Esophagus squamous epithelium (tissue), 4 donors: ENCODE measurements around the gene EFCAB12.

Experiments used
- POLR2A ChIP-seq, 4 donors: fragments of 450-650 bp; IDR thresholded peaks; one replicate each; pipeline ENCODE4 v1.6.1; 2017; ENCODE audit warnings: antibody characterized with exemption in 4 of 4, mild to moderate bottlenecking in 4 of 4, moderate library complexity in 3 of 4
- TF ChIP-seq, protein P1 (sequence below), 6 experiments: fragments of 450-650 bp in 4 of 6; fragments of 200-600 bp in 2 of 6; sonication (generic) in 2 of 6; IDR thresholded peaks; one replicate each; pipeline ENCODE4 v1.5.1; 2016 to 2019; ENCODE audit warnings: antibody characterized with exemption in 6 of 6, mild to moderate bottlenecking in 4 of 6, moderate library complexity in 4 of 6

DNA sequence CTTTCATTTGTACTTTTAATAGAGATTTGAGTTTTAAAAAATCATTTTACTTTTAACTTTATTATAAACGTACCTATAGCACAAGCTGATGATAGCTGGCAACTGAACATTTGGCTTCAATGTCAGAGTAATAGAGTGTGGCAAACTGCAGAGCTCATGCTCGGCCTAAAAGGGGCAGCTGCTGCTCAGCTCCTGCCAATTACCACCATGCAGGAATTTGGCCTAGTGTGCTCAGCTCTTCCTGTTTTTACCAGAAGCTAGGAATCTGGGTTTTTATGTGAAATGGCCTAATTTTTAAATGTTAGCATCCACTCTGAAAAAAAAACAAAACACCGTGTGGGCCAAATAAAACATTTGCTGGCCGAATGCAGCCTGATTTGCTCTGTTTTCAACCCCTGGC lies 13.3 kb upstream of the EFCAB12 start:
- TF ChIP-seq POLR2A (IDR thresholded peaks at IDR 0.05) = no peak
- TF ChIP-seq, protein P1, sequence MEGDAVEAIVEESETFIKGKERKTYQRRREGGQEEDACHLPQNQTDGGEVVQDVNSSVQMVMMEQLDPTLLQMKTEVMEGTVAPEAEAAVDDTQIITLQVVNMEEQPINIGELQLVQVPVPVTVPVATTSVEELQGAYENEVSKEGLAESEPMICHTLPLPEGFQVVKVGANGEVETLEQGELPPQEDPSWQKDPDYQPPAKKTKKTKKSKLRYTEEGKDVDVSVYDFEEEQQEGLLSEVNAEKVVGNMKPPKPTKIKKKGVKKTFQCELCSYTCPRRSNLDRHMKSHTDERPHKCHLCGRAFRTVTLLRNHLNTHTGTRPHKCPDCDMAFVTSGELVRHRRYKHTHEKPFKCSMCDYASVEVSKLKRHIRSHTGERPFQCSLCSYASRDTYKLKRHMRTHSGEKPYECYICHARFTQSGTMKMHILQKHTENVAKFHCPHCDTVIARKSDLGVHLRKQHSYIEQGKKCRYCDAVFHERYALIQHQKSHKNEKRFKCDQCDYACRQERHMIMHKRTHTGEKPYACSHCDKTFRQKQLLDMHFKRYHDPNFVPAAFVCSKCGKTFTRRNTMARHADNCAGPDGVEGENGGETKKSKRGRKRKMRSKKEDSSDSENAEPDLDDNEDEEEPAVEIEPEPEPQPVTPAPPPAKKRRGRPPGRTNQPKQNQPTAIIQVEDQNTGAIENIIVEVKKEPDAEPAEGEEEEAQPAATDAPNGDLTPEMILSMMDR (IDR thresholded peaks at IDR 0.05) = no peak
